HG02840 (cell line): ENCODE data around the gene TMEM213.
"Not testable (repeated sequence)": the region's sequence is repeated elsewhere in the genome, so short reads cannot be mapped to it uniquely, and the experiment has no call there.

Source experiments
- ATAC-seq: cut with Tn5 transposase; IDR thresholded peaks from one replicate; pipeline ENCODE4 v1.9.1; 2021; ENCODE audit warnings: mild to moderate bottlenecking, moderate library complexity, moderate number of reproducible peaks; ENCODE audit not compliant: unreplicated experiment, low FRiP score

The TMEM213 gene

DNA sequence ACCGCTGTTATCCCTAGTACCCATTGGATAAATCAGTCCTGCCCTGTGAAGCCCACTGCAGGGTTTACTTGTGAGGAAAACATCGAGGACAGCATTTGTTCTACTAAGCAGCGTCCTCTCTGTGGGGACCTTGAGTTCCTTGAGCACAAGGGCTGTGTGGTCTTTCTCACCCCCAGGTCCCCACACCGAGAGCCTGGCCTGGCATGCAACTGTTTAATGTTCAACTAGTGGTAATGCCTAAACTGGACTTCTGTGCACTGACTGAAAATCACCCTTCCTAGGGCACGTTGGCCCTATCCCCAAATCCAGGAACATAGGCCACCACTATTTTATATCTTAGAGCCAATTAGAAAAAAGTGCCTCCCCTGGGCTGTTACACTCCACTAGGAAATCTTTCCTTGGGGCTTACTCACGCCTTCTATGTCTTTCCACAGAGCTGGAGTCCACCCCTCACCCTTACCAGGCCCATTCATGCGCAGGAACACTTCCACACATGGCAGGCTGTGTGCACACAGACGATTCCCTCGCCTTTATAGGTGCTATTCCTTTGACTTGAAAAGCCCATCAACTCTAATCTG is 1.7 kb upstream of the TMEM213 start:
- no peak for ATAC-seq

- ATAC-seq: not testable (repeated sequence)
These were observed 748 bp upstream of the TMEM213 start for GRCh38 chr7:138797046-138797445.

GRCh38 chr7:138798836-138799235 is 1.0 kb downstream of the TMEM213 start:
- no peak for ATAC-seq

DNA sequence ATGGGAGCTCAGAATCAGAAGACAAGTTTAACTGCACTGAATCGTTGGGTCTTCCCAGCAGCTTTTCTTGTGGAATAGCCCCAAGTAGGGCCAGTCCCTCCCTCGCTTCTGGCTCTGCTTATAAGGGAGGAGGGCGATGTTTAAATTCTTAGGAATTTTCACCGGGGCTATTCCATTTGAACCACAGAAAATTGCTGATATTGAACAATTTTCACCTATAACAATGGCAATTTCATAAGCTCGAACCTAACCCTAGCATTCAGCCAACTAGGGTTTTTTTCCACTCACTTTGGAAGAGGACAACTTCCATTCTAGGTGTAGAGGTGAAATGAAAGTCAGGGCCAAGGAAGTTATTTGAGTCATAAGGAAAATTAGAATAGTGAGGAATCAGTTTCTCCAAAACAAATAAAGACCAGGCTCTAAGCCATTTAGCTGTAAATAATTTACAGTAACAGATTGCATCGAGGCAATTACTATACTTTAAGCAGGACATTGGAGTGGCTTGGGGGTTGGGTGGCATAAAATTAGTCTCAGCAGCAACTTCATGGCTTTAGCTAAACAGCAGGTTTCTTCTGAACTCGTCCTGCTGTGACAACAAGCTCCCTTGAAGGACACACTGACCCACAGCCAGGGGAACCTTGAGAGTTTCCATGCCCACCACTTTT is 1.7 kb downstream of the TMEM213 start:
- ATAC-seq: no peak

GRCh38 chr7:138801256-138801655 is 3.5 kb downstream of the TMEM213 start:
- ATAC-seq: no peak

- no peak for ATAC-seq
These were observed 4.9 kb downstream of the TMEM213 start for GRCh38 chr7:138802706-138803105.

DNA sequence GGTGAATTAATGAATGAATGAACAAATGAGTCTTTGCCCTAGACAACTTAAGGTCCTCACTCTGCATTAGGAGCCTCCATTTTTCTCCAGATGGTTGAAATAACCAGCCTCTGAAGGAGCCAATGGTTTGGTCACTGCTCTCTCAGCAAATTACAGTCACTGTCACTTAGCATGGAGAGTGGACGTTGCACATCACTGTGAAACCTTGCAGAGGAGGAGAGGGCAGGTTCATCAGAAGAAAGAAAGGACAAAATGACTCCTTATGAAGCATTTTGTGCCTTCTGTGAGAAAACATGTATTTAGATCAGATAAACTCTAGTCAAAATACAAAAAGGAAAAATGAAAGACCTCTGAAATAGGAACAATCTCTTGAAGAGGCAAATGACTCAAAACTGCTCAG is 6.8 kb downstream of the TMEM213 start:
- ATAC-seq: no peak

GRCh38 chr7:138809346-138809745 is 11.6 kb downstream of the TMEM213 start:
- ATAC-seq: no peak

GRCh38 chr7:138811327-138811726 is 13.5 kb downstream of the TMEM213 start:
- ATAC-seq: not testable (repeated sequence)

- ATAC-seq: no peak
These were observed 16.2 kb downstream of the TMEM213 start for GRCh38 chr7:138813945-138814344.

- no peak for ATAC-seq
These were observed 17.1 kb downstream of the TMEM213 start for GRCh38 chr7:138814816-138815332.

DNA sequence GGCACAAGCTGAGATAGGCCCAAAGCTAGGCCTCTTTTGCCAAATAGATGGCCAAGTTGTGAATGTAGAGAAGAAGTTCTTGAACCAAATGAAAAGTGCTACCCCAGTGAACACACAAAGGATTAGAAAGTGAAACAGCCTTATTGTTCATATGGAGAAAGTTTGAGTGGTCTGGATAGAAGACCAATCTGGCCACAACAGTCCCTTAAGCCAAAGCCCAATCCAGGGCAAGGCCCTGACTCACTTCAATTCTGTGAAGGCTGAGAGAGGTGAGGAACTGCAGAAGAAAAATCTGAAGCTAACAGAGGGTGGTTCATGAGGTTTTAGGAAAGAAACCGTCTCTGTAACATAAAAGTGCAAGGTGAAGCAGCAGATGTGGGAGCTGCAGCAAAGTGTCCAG is 18.9 kb downstream of the TMEM213 start:
- ATAC-seq: no peak

DNA sequence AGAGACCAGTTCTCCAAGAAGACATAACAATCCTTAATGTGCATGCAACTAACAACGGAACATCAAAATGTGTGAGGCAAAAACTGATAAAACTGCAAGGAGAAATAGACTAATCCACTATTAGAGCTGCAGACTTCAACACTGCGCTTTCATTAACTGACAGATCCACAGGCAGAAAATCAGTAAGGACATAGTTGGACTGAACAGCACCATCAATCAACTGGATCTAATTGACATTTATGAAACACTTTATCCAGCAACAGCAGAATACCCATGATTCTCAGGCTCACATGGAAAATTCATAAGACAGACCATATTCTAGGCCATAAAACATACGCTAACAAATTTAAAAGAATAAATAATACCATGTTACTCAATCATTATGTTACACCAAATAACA is 21.8 kb downstream of the TMEM213 start:
- no peak for ATAC-seq

- ATAC-seq: no peak
These were observed 24.1 kb downstream of the TMEM213 start for GRCh38 chr7:138821912-138822311.

DNA sequence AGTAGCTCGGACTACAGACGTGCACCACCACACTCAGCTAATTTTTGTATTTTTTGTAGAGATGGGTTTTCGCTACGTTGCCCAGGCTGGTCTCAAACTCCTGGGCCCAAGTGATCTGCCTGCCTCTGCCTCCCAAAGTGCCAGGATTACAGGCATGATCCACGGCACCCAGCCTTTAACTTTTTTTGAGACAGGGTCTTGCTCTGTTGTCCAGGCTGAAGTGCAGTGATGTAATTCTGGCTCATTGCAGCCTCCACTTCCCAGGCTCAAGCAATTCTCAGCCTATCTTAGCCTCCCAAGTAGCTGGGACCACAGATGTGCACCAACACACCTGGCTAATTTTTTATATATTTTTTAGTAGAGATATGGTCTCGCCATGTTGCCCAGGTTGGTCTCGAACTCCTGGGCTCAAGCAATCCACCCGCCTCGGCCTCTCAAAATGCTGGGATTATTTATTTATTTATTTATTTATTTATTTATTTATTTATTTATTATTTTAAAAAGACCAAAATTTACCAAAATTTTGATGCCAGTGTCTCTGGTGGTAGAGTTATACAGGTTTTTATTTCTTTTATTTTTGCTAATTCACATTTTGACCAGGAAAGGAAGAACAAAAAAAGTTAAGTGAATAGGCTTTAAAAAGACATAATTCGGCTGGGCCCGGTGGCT is 25.2 kb downstream of the TMEM213 start:
- no peak for ATAC-seq

DNA sequence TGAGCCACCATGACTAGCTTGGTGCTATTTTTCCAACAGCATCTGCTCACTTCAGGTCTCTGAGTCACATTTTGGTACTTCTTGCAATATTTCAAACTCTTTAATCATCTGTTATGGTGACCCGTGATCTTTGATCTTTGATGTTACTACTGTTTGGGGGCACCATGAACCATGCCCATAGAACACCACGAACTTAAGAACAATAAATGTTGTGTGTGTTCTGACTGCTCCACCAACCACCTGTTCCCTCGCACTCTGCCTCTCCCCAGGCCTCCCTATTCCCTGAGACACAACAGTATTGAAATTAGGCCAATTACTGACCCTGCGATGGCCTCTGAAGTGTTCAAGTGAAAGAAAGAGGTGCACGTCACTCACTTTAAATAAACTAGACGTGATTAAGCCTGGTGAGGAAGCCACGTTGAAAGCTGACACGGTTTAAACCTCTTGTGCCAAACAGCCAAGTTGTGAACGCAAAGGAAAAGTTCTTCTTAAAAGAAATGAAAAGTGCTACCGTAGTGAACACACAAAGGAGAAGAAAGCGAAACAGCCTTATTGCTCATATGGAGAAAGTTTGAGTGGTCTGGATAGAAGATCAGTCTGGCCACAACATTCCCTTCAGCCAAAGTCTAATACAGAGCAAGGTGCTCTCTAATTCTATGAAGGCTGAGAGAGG is 27.4 kb downstream of the TMEM213 start:
- no peak for ATAC-seq

GRCh38 chr7:138828302-138828701 is 30.5 kb downstream of the TMEM213 start:
- no peak for ATAC-seq

GRCh38 chr7:138829335-138829734 is 31.5 kb downstream of the TMEM213 start:
- no peak for ATAC-seq

- ATAC-seq: no peak
These were observed 35.2 kb downstream of the TMEM213 start for GRCh38 chr7:138832966-138833365.

- ATAC-seq: no peak
These were observed 35.8 kb downstream of the TMEM213 start for GRCh38 chr7:138833596-138833995.

- no peak for ATAC-seq
These were observed 36.8 kb downstream of the TMEM213 start for GRCh38 chr7:138834583-138834982.
